BJ (cell line): ENCODE results near the gene ZBTB47. TPM values are rescaled to one million over a fixed set of nuclear protein-coding genes. Genes with fewer than 3 reads are reported as not detected.

ENCODE experiments used
- CTCF ChIA-PET: fragments of 350-600 bp; formaldehyde crosslinking; extraction: SDS; loops from one replicate; lab custom pipeline; 2021; ENCODE audit warnings: antibody characterized with exemption, inconsistent platforms; lab: Yijun Ruan, JAX
- POLR2A ChIA-PET: fragments of 300-600 bp; sonication (Branson Sonifier 250); formaldehyde crosslinking; extraction: SDS; loops from one replicate; lab custom pipeline; 2021; ENCODE audit warnings: antibody characterized with exemption; lab: Charles Lee
- DNase-seq: peaks from one replicate; pipeline ENCODE4 v3.0.0-alpha.2; 2011; ENCODE audit warnings: low read depth
- H3K27me3 ChIP-seq: 2 replicates; pipeline ENCODE4 v1.6.0; 2011; ENCODE audit warnings: low read length; ENCODE audit not compliant: control insufficient read depth, insufficient read depth
- H3K36me3 ChIP-seq: 2 replicates; pipeline ENCODE4 v1.5.1; 2011; ENCODE audit warnings: low read length; ENCODE audit not compliant: control insufficient read depth, insufficient read depth
- H3K4me3 ChIP-seq: 2 replicates; pipeline ENCODE4 v1.5.1; 2011; ENCODE audit warnings: low read depth, mild to moderate bottlenecking, control low read depth, low read length
- CTCF ChIP-seq: IDR thresholded peaks from 2 replicates; pipeline ENCODE4 v1.5.1; 2011; ENCODE audit warnings: low read depth, mild to moderate bottlenecking, control low read depth, inconsistent platforms, low read length, moderate library complexity; ENCODE audit not compliant: insufficient read depth
- polyA plus RNA-seq: library from polyadenylated mRNA; depleted of rRNA; stranded (reverse); fragments of >200 nt; gene quantifications from 2 replicates; pipeline ENCODE4 v1.2.3, GENCODE V29; 2011

The ZBTB47 gene
- polyA plus RNA-seq, 1 experiment, result 30.1 TPM

DNA sequence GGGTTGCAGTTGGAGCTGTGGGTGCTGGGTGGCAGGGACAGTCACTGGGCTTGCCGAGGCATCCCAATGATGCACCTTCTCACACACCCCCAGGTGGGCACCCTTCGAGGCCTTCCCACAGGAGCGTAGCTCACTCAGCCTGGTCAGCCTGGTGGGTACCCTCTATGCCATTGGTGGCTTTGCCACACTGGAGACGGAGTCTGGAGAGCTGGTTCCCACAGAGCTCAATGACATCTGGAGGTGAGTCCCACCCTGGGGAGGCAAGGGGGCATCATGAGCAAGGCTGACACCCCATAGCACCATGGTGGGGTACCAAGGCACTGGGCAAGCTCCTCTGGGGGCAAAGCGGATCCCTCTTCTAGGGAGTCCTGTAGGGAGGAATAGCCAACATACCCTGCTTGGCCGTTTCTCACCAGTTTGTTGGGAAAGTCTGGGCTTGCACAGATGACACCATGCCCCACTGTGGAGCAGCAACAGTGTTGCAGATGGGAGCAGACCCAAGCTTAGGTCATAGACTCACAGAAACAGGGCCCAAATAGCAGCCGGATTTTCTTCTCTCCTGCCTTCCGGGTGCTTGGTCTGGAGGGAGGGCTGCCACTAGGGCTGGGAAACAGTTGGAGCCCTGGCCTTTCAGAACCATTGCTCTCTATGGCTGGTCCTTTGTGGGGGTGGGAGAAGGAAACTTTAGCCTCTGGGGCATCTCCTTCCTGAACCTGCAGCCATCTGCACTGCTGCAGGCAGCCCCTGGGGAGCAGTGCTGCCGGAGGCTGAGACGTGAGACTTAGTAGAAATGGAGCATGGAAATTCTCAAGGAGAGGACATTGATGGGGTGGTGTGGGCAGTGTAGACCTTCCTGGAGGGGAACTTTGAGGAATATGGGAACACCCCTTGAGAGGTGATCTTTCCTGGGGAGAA lies 37.5 kb downstream of the ZBTB47 start:
- TF ChIP-seq CTCF, result no peak
- Histone ChIP-seq H3K27me3 (peaks cover 17% of the 10 kb centered on the region), H3K4me3 (no peak overlapping the region), H3K36me3 (no peaks in the 10 kb centered on the region)
- ChIA-PET POLR2A (no interaction called here), CTCF (interaction anchor here (0.6 to 2.3 kb wide), 2 partner anchors 16 to 55 kb away, joined by 4 to 5 read pairs; no protein-coding TSS in a partner anchor)
- DNase-seq, result no peak

GRCh38 chr3:42691816-42692666 lies 38.5 kb downstream of the ZBTB47 start:
- DNase-seq, result no peak
- H3K27me3 ChIP-seq, result peaks cover 12% of the 10 kb centered on the region
- ChIA-PET POLR2A (no interaction called here), CTCF (interaction anchor here (2.3 kb wide), 1 partner anchor 15 kb away, joined by 5 read pairs; no protein-coding TSS in a partner anchor)
- H3K36me3 ChIP-seq, result no peaks in the 10 kb centered on the region
- no peak overlapping the region for H3K4me3 ChIP-seq
- no peak for TF ChIP-seq CTCF

DNA sequence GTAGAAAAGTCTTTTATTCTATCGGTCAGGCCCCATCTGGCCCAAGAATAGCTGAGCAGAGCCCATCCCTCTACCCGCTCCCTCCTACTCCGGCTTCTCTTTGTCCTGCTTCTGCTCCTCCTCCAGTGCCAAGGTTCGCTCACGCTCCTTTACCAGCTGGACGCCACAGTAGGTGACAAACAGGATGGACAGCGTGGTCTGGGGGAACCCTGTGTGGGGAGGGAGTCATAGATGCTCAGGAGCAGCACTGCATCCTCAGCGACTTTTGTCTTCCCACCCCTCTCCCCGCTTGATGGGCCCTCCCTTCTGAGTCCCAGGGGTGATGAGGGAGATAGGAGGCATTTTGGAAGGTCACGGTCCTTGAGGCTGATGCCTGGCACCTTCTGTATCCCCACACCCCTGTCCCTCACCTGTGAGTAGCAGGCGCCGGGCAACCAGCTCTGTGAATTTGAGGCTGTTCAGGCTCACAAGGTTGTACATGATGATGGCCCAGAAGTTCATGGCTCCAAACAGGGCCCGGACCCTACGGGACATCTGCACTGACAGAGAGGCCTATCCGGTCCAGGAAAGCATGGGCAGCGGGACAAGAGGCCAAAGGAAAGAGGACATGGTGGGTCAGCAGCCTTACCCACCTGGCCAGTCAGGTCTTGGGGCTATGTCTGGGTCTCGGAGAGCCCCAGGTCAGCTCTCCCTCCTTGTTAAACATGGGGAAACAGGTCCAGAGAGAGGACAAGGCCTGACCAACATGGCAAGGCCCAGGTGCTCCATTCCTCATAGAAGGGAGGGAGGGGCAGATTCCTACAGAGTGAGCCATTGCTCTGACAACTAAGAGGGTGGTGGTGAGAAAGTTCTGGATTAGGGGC lies 39.4 kb downstream of the ZBTB47 start:
- Histone ChIP-seq H3K27me3 (peaks cover 10% of the 10 kb centered on the region), H3K36me3 (no peaks in the 10 kb centered on the region), H3K4me3 (no peak overlapping the region)
- POLR2A ChIA-PET, result no interaction called here
- CTCF ChIA-PET, result no interaction called here
- TF ChIP-seq CTCF, result no peak
- no peak for DNase-seq

DNA sequence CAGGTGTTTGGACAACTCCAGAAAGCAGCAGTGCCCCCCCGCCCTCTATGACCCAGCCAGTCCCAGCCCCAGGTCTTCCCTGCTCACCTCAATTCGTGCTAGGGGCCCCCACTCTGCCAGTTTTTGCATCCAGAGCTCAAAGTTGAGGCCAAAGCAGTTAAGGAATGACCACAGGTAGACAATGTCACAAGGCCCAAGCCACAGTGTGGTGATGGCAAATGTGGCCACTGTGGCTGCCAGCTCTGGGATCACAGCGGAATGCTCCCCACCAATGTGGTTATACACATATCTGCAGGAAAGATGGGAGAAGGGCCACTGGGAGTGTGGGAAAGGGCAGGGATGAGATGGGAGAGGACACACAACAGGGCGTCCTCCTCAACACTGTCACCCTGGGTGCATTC lies 40.0 kb downstream of the ZBTB47 start:
- Histone ChIP-seq H3K4me3 (no peak overlapping the region), H3K36me3 (no peaks in the 10 kb centered on the region), H3K27me3 (peaks cover 10% of the 10 kb centered on the region)
- ChIA-PET CTCF (no interaction called here), POLR2A (no interaction called here)
- no peak for DNase-seq
- no peak for TF ChIP-seq CTCF
